Caco-2 (cell line): ENCODE data around the gene CLIC3. TPM values are rescaled to one million over a fixed set of nuclear protein-coding genes. Genes with fewer than 3 reads are reported as not detected.

Experiments
- BruUV-seq: library from RNA; stranded (reverse); fragments of 400-500 nt; replicated peaks from 2 replicates; lab custom pipeline; 2021; lab: Mats Ljungman, UMichigan
- CTCF ChIA-PET: fragments of 300-600 bp; sonication (Branson Sonifier 250); formaldehyde crosslinking; loops from one replicate; lab custom pipeline; 2022; ENCODE audit warnings: antibody characterized with exemption; lab: Charles Lee
- POLR2A ChIA-PET: fragments of 300-600 bp; sonication (Branson Sonifier 250); formaldehyde crosslinking; loops from one replicate; lab custom pipeline; 2022; ENCODE audit warnings: antibody characterized with exemption; lab: Charles Lee
- DNase-seq, 2 experiments: peaks; one replicate each; pipeline versions ENCODE4 v3.0.0 to v3.0.0-alpha.2; 2020 to 2022
- H3K27me3 ChIP-seq: replicated peaks from 2 replicates; pipeline ENCODE4 v1.6.0; 2011; ENCODE audit warnings: low read length; ENCODE audit not compliant: control insufficient read depth, insufficient read depth
- H3K36me3 ChIP-seq: 2 replicates; pipeline ENCODE4 v1.5.1; 2011; ENCODE audit warnings: low read length; ENCODE audit not compliant: control insufficient read depth, insufficient read depth
- H3K4me1 ChIP-seq: fragments of 250-450 bp; sonication (Bioruptor Pico); 2 replicates; pipeline ENCODE4 v1.5.1; 2020; ENCODE audit warnings: mild to moderate bottlenecking
- H3K4me3 ChIP-seq: 2 replicates; pipeline ENCODE4 v1.5.1; 2011; ENCODE audit warnings: low read depth, mild to moderate bottlenecking, control low read depth, low read length
- H3K9me3 ChIP-seq: fragments of 250-450 bp; sonication (Bioruptor Pico); 2 replicates; pipeline ENCODE4 v1.5.1; 2020; ENCODE audit warnings: mild to moderate bottlenecking, moderate library complexity
- H3K27ac Mint-ChIP-seq: one replicate; pipeline ENCODE4 v1.8.0; 2022; ENCODE audit warnings: mixed read lengths; ENCODE audit not compliant: unreplicated experiment
- H3K27me3 Mint-ChIP-seq: one replicate; pipeline ENCODE4 v1.8.0; 2022; ENCODE audit warnings: mixed read lengths; ENCODE audit not compliant: insufficient read depth, unreplicated experiment
- H3K36me3 Mint-ChIP-seq: one replicate; pipeline ENCODE4 v1.8.0; 2022; ENCODE audit warnings: mild to moderate bottlenecking, mixed read lengths; ENCODE audit not compliant: insufficient read depth, unreplicated experiment
- H3K4me1 Mint-ChIP-seq: one replicate; pipeline ENCODE4 v1.8.0; 2022; ENCODE audit warnings: low read depth, mixed read lengths; ENCODE audit not compliant: unreplicated experiment
- H3K4me3 Mint-ChIP-seq: one replicate; pipeline ENCODE4 v1.8.0; 2022; ENCODE audit warnings: mild to moderate bottlenecking, moderate library complexity, mixed read lengths; ENCODE audit not compliant: unreplicated experiment
- H3K9me3 Mint-ChIP-seq: one replicate; pipeline ENCODE4 v1.8.0; 2022; ENCODE audit warnings: mixed read lengths; ENCODE audit not compliant: unreplicated experiment
- CTCF ChIP-seq, 2 experiments: fragments of 200-600 bp in 1 of 2; IDR thresholded peaks; 1 replicate in 1 of 2; 2 replicates in 1 of 2; pipeline versions ENCODE4 v1.5.1 to v1.8.0; 2011 to 2022; ENCODE audit warnings: antibody characterized with exemption in 1 of 2, control low read depth in 1 of 2, inconsistent platforms in 1 of 2, low read depth in 1 of 2, low read length in 1 of 2, mild to moderate bottlenecking in 1 of 2, moderate library complexity in 1 of 2; ENCODE audit not compliant: insufficient read depth in 1 of 2, severe bottlenecking in 1 of 2, unreplicated experiment in 1 of 2
- intact Hi-C: fragments of 100-400 bp; cut with micrococcal nuclease; formaldehyde crosslinking; loops from one replicate; pipeline ENCODE4 v1.10.0; 2022; ENCODE audit not compliant: unreplicated experiment
- total RNA-seq: library from RNA; stranded (reverse); gene quantifications from 2 replicates; pipeline ENCODE4 v1.2.3, GENCODE V29; 2022

The CLIC3 gene
- total RNA-seq, 1 experiment from 2014 or later = 4.7 TPM

GRCh38 chr9:136992819-136993369 is 3.5 kb downstream of the CLIC3 start:
- no TSS peak for BruUV-seq

GRCh38 chr9:136991993-136992818 is 4.2 kb downstream of the CLIC3 start, which contains the start of gene PAXX:
Gene PAXX (plus strand): TSS chr9:136992422. CDS start chr9:136992444, 22 bp downstream.
- peak within 1 kb of the TSS; percentile 83 for H3K4me3 Mint-ChIP-seq
- peaks cover 55% of the 10 kb centered on the region for H3K4me1 ChIP-seq
- no peak for TF ChIP-seq CTCF (IDR thresholded peaks at IDR 0.05; ENCODE audit: insufficient read depth in 1 of 2, low read depth in 1 of 2, low read length in 1 of 2, severe bottlenecking in 1 of 2, unreplicated experiment in 1 of 2)
- H3K4me1 Mint-ChIP-seq = peaks cover 30% of the 10 kb centered on the region
- H3K4me3 ChIP-seq = peak within 1 kb of the TSS; percentile 87
- POLR2A ChIA-PET = interaction anchor here (0.6 to 1.0 kb wide), 9 partner anchors 17 to 202 kb away, joined by 3 to 13 read pairs (median 4); partner anchors contain the start of genes MAN1B1, TMEM141 and TRAF2
- no peaks in the 10 kb centered on the region for H3K27me3 Mint-ChIP-seq
- no peaks in the 10 kb centered on the region for H3K36me3 ChIP-seq
- BruUV-seq = TSS peak; percentile 88
- H3K27me3 ChIP-seq = no peaks in the 10 kb centered on the region
- peak within 1 kb of the TSS; percentile 82 for H3K27ac Mint-ChIP-seq
- intact Hi-C loops = no loop called here
- no peaks in the 10 kb centered on the region for H3K9me3 Mint-ChIP-seq
- DNase-seq = peak; percentile 93 to 96
- H3K9me3 ChIP-seq = no peaks in the 10 kb centered on the region
- CTCF ChIA-PET = interaction anchor here (0.5 to 2.7 kb wide), 9 partner anchors 37 to 237 kb away, joined by 3 to 18 read pairs (median 4); partner anchors contain the start of genes FBXW5 and NPDC1
- H3K36me3 Mint-ChIP-seq = peaks cover 36% of the 10 kb centered on the region

More at GRCh38 chr9:136992819-136993369, 3.5 kb downstream of the CLIC3 start:
- Histone ChIP-seq H3K27me3 (no peaks in the 10 kb centered on the region), H3K9me3 (no peaks in the 10 kb centered on the region), H3K4me3 (peak overlapping the region; percentile 87), H3K36me3 (no peaks in the 10 kb centered on the region), H3K4me1 (peaks cover 57% of the 10 kb centered on the region)
- POLR2A ChIA-PET = interaction anchor here (0.6 to 1.0 kb wide), 3 partner anchors 23 to 202 kb away, joined by 3 to 7 read pairs (median 3); partner anchors contain the start of gene TMEM141
- H3K27me3 Mint-ChIP-seq = no peaks in the 10 kb centered on the region
- peak overlapping the region; percentile 83 for H3K4me3 Mint-ChIP-seq
- peaks cover 43% of the 10 kb centered on the region for H3K36me3 Mint-ChIP-seq
- peaks cover 30% of the 10 kb centered on the region for H3K4me1 Mint-ChIP-seq
- TF ChIP-seq CTCF (IDR thresholded peaks at IDR 0.05; ENCODE audit: insufficient read depth in 1 of 2, low read depth in 1 of 2, low read length in 1 of 2, severe bottlenecking in 1 of 2, unreplicated experiment in 1 of 2) = no peak
- peak overlapping the region; percentile 74 for H3K27ac Mint-ChIP-seq
- CTCF ChIA-PET = interaction anchor here (1.3 to 2.7 kb wide), 3 partner anchors 36 to 54 kb away, joined by 6 to 18 read pairs (median 10); partner anchors contain the start of gene NPDC1
- DNase-seq = no peak
- intact Hi-C loops = no loop called here
- H3K9me3 Mint-ChIP-seq = no peaks in the 10 kb centered on the region

GRCh38 chr9:136990242-136990911 is 6.0 kb downstream of the CLIC3 start:
- H3K4me3 Mint-ChIP-seq = peak overlapping the region; percentile 1
- H3K27ac Mint-ChIP-seq = peak overlapping the region; percentile 14
- no peaks in the 10 kb centered on the region for H3K36me3 ChIP-seq

More at GRCh38 chr9:136990242-136990911, 6.0 kb downstream of the CLIC3 start:
- peaks cover 30% of the 10 kb centered on the region for H3K4me1 Mint-ChIP-seq
- BruUV-seq = no TSS peak
- H3K4me1 ChIP-seq = peaks cover 40% of the 10 kb centered on the region
- no peak for DNase-seq
- ChIA-PET CTCF (interaction anchor here (1.4 kb wide), 1 partner anchor 45 kb away, joined by 3 read pairs; no protein-coding TSS in a partner anchor), POLR2A (no interaction called here)
- no peaks in the 10 kb centered on the region for H3K27me3 ChIP-seq
- H3K36me3 Mint-ChIP-seq = peaks cover 23% of the 10 kb centered on the region
- no peak overlapping the region for H3K4me3 ChIP-seq
- no peak for TF ChIP-seq CTCF (IDR thresholded peaks at IDR 0.05; ENCODE audit: insufficient read depth in 1 of 2, low read depth in 1 of 2, low read length in 1 of 2, severe bottlenecking in 1 of 2, unreplicated experiment in 1 of 2)
- no peaks in the 10 kb centered on the region for H3K9me3 Mint-ChIP-seq
- no peaks in the 10 kb centered on the region for H3K9me3 ChIP-seq
- intact Hi-C loops = no loop called here
- no peaks in the 10 kb centered on the region for H3K27me3 Mint-ChIP-seq
